Liver (tissue), 3 donors: Measurements from ENCODE around the gene AKR1B1.

Source experiments
- EGR1 ChIP-seq, 2 donors: IDR thresholded peaks; 2 replicates each; pipeline ENCODE4 v1.6.1; 2016 to 2018; ENCODE audit warnings: antibody characterized with exemption in 2 of 2, low read depth in 2 of 2
- FOXA1 ChIP-seq: IDR thresholded peaks from 2 replicates; pipeline ENCODE4 v1.6.1; 2016; ENCODE audit warnings: antibody characterized with exemption
- GABPA ChIP-seq, 2 donors: IDR thresholded peaks in 1 of 2; conservative IDR thresholded peaks in 1 of 2; 2 replicates each; pipeline ENCODE4 v1.6.1; 2016; ENCODE audit warnings: antibody characterized with exemption in 2 of 2, mild to moderate bottlenecking in 1 of 2, moderate library complexity in 1 of 2
- JUND ChIP-seq, 2 donors: IDR thresholded peaks; 2 replicates each; pipeline ENCODE4 v1.6.1; 2016; ENCODE audit warnings: antibody characterized with exemption in 2 of 2
- RAD21 ChIP-seq, 2 donors: IDR thresholded peaks; 2 replicates each; pipeline ENCODE4 v1.6.1; 2016; ENCODE audit warnings: antibody characterized with exemption in 2 of 2, mild to moderate bottlenecking in 2 of 2
- RXRA ChIP-seq, 2 donors: IDR thresholded peaks; 2 replicates each; pipeline ENCODE4 v1.6.1; 2017 to 2018; ENCODE audit warnings: antibody characterized with exemption in 2 of 2, mild to moderate bottlenecking in 1 of 2
- SP1 ChIP-seq: IDR thresholded peaks from 2 replicates; pipeline ENCODE4 v1.6.1; 2018; ENCODE audit warnings: antibody characterized with exemption, mild to moderate bottlenecking
- TAF1 ChIP-seq: conservative IDR thresholded peaks from 2 replicates; pipeline ENCODE4 v1.6.1; 2016; ENCODE audit warnings: antibody characterized with exemption, mild to moderate bottlenecking
- YY1 ChIP-seq: IDR thresholded peaks from 2 replicates; pipeline ENCODE4 v1.6.1; 2016; ENCODE audit warnings: antibody characterized with exemption, mild to moderate bottlenecking
- ZBTB33 ChIP-seq: IDR thresholded peaks from 2 replicates; pipeline ENCODE4 v1.6.1; 2016; ENCODE audit warnings: antibody characterized with exemption
- TF ChIP-seq, protein P1 (sequence below): fragments of 150-350 bp; IDR thresholded peaks from 2 replicates; pipeline ENCODE4 v1.5.1; 2017; ENCODE audit warnings: improper control_type of control experiment, low read depth, low read length; ENCODE audit not compliant: missing input control
- TF ChIP-seq, protein P2 (sequence below): IDR thresholded peaks from 2 replicates; pipeline ENCODE4 v1.6.1; 2016; ENCODE audit warnings: antibody characterized with exemption, mild to moderate bottlenecking
- TF ChIP-seq, protein P3 (sequence below): IDR thresholded peaks from 2 replicates; pipeline ENCODE4 v1.6.1; 2016; ENCODE audit warnings: antibody characterized with exemption
- donor health status: healthy.
- donor health status: healthy.

- TF ChIP-seq, protein P1, sequence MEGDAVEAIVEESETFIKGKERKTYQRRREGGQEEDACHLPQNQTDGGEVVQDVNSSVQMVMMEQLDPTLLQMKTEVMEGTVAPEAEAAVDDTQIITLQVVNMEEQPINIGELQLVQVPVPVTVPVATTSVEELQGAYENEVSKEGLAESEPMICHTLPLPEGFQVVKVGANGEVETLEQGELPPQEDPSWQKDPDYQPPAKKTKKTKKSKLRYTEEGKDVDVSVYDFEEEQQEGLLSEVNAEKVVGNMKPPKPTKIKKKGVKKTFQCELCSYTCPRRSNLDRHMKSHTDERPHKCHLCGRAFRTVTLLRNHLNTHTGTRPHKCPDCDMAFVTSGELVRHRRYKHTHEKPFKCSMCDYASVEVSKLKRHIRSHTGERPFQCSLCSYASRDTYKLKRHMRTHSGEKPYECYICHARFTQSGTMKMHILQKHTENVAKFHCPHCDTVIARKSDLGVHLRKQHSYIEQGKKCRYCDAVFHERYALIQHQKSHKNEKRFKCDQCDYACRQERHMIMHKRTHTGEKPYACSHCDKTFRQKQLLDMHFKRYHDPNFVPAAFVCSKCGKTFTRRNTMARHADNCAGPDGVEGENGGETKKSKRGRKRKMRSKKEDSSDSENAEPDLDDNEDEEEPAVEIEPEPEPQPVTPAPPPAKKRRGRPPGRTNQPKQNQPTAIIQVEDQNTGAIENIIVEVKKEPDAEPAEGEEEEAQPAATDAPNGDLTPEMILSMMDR, result no peak
- no peak for TF ChIP-seq FOXA1
- TF ChIP-seq, protein P2, sequence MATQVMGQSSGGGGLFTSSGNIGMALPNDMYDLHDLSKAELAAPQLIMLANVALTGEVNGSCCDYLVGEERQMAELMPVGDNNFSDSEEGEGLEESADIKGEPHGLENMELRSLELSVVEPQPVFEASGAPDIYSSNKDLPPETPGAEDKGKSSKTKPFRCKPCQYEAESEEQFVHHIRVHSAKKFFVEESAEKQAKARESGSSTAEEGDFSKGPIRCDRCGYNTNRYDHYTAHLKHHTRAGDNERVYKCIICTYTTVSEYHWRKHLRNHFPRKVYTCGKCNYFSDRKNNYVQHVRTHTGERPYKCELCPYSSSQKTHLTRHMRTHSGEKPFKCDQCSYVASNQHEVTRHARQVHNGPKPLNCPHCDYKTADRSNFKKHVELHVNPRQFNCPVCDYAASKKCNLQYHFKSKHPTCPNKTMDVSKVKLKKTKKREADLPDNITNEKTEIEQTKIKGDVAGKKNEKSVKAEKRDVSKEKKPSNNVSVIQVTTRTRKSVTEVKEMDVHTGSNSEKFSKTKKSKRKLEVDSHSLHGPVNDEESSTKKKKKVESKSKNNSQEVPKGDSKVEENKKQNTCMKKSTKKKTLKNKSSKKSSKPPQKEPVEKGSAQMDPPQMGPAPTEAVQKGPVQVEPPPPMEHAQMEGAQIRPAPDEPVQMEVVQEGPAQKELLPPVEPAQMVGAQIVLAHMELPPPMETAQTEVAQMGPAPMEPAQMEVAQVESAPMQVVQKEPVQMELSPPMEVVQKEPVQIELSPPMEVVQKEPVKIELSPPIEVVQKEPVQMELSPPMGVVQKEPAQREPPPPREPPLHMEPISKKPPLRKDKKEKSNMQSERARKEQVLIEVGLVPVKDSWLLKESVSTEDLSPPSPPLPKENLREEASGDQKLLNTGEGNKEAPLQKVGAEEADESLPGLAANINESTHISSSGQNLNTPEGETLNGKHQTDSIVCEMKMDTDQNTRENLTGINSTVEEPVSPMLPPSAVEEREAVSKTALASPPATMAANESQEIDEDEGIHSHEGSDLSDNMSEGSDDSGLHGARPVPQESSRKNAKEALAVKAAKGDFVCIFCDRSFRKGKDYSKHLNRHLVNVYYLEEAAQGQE, result no peak
- TF ChIP-seq YY1, result no peak
- no peak for TF ChIP-seq TAF1
- TF ChIP-seq GABPA (IDR thresholded peaks at IDR 0.05 in 1 of 2, conservative IDR thresholded peaks at IDR 0.05 in 1 of 2), result no peak
- no peak for TF ChIP-seq JUND (IDR thresholded peaks at IDR 0.05)
- no peak for TF ChIP-seq RAD21 (IDR thresholded peaks at IDR 0.05)
- TF ChIP-seq, protein P3, sequence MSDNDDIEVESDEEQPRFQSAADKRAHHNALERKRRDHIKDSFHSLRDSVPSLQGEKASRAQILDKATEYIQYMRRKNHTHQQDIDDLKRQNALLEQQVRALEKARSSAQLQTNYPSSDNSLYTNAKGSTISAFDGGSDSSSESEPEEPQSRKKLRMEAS, result no peak
- no peak for TF ChIP-seq SP1
- TF ChIP-seq EGR1 (IDR thresholded peaks at IDR 0.05; ENCODE audit: low read depth in 2 of 2), result no peak
- no peak for TF ChIP-seq ZBTB33
- no peak for TF ChIP-seq RXRA (IDR thresholded peaks at IDR 0.05)
Observed at GRCh38 chr7:134482858-134483257, 24.0 kb upstream of the AKR1B1 start.
